HFFc6 (cell line): ENCODE measurements around the gene SLC23A1. TPM values are rescaled to one million over a fixed set of nuclear protein-coding genes. Genes with fewer than 3 reads are reported as not detected.

Source experiments
- DNase-seq: peaks from one replicate; pipeline ENCODE4 v3.0.0-alpha.2; 2018
- H3K27ac Mint-ChIP-seq: 2 replicates; pipeline ENCODE4 v1.8.0; 2020; ENCODE audit warnings: mild to moderate bottlenecking, mixed read lengths
- H3K27me3 Mint-ChIP-seq: 2 replicates; pipeline ENCODE4 v1.8.0; 2021; ENCODE audit warnings: mild to moderate bottlenecking, moderate library complexity, mixed read lengths; ENCODE audit not compliant: insufficient read depth
- H3K36me3 Mint-ChIP-seq: 2 replicates; pipeline ENCODE4 v1.8.0; 2021; ENCODE audit warnings: low read depth, mixed read lengths
- H3K4me1 Mint-ChIP-seq: 2 replicates; pipeline ENCODE4 v1.8.0; 2020; ENCODE audit warnings: low read depth, mixed read lengths
- H3K4me3 Mint-ChIP-seq: 2 replicates; pipeline ENCODE4 v1.8.0; 2020; ENCODE audit warnings: mild to moderate bottlenecking, moderate library complexity, mixed read lengths
- H3K9me3 Mint-ChIP-seq: 2 replicates; pipeline ENCODE4 v1.8.0; 2020; ENCODE audit warnings: mild to moderate bottlenecking, mixed read lengths
- long read RNA-seq: library from polyadenylated mRNA; unstranded; transcript quantifications from one replicate; pipeline ENCODE4 v2.0.0, GENCODE V29; 2019
- total RNA-seq, 6 experiments: library from RNA; stranded (reverse); fragmentation: NEBNext Ultra II Directional; extraction: Animal tissue kit (Norgen Biotek cat#: 25700); gene quantifications; 2 replicates in 1 of 6; 3 replicates in 5 of 6; pipeline ENCODE4 v1.2.3, GENCODE V29; 2021
- TF ChIP-seq, protein P1 (sequence below): fragments of 200-600 bp; sonication (generic); IDR thresholded peaks from 2 replicates; pipeline ENCODE4 v1.5.0; 2021; ENCODE audit warnings: antibody characterized with exemption, mild to moderate bottlenecking

Gene SLC23A1
- not detected for total RNA-seq
- long read RNA-seq, partial matches to known transcripts = 1 of 1 reads
- long read RNA-seq, other reads (novel, unspliced or antisense) = 0 of 1 reads

DNA sequence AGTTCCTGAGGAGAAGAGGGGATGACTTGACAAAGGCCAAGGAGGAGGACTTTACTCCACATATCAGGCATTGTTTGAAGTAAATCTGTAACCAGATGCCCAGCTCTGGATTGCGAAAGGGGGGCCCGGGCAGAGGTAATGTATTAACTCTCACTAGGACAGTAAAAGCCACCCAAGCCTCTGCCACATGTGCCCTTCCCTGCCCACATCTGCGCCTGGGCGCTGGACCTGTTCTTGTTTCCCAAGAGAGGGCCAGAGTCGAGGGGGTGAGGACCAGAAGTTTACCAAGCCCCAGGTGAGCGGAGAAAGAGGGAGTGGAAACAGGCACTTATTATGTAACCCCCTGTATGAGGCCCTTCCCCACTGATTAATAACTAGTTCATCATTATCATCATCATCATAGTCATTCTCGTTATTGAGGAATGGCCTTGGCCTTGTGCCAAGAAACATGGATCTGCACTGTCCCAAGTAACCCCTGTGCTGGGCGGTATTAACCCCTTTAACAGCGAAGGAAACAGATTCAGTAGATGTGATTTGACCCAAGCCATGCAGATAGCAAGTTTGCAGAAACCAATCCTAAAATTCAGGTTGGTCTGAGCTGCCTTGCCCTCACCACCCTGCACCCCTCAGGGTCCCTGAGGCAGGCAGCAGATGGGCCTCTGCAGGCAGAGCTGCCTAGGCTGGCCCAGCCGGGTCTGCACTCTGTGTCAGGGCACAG, at the start of gene SLC23A1:
Gene SLC23A1 (minus strand): TSS at position 23 of the 718 bp plus-strand sequence. CDS start 44 bp downstream, outside the sequence.
- TF ChIP-seq, protein P1, sequence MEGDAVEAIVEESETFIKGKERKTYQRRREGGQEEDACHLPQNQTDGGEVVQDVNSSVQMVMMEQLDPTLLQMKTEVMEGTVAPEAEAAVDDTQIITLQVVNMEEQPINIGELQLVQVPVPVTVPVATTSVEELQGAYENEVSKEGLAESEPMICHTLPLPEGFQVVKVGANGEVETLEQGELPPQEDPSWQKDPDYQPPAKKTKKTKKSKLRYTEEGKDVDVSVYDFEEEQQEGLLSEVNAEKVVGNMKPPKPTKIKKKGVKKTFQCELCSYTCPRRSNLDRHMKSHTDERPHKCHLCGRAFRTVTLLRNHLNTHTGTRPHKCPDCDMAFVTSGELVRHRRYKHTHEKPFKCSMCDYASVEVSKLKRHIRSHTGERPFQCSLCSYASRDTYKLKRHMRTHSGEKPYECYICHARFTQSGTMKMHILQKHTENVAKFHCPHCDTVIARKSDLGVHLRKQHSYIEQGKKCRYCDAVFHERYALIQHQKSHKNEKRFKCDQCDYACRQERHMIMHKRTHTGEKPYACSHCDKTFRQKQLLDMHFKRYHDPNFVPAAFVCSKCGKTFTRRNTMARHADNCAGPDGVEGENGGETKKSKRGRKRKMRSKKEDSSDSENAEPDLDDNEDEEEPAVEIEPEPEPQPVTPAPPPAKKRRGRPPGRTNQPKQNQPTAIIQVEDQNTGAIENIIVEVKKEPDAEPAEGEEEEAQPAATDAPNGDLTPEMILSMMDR = no peak
- no peaks in the 10 kb centered on the region for H3K9me3 Mint-ChIP-seq
- no peak within 1 kb of the TSS for H3K4me3 Mint-ChIP-seq
- DNase-seq = no peak
- H3K4me1 Mint-ChIP-seq = peaks cover 22% of the 10 kb centered on the region
- H3K27me3 Mint-ChIP-seq = no peaks in the 10 kb centered on the region; the same call in none of the 2 replicates
- H3K36me3 Mint-ChIP-seq = no peaks in the 10 kb centered on the region
- H3K27ac Mint-ChIP-seq = no peak within 1 kb of the TSS

DNA sequence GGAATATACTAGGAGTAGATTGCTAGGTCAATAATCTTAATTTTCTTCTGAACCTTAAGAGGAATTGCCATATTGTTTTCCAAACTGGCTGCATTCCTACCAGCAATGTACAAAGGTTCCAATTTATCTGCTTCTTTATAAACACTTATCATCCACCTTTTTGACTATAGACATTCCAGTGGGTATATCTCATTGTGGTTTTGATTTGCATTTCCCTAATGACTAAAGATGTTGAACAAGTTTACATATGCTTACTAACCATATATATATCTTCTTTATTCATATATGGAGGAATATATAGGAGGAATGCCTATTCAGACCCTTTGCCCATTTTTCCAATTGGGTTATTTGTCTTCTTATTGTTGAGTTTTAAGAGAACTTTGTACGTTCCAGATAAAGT, 48.6 kb upstream of the SLC23A1 start:
- TF ChIP-seq, protein P1 = no peak
- peaks cover 5% of the 10 kb centered on the region; the same call in 1 of the 2 replicates for H3K36me3 Mint-ChIP-seq
- peaks cover 14% of the 10 kb centered on the region for H3K4me1 Mint-ChIP-seq
- no peaks in the 10 kb centered on the region for H3K9me3 Mint-ChIP-seq
- H3K27ac Mint-ChIP-seq = no peak overlapping the region
- H3K27me3 Mint-ChIP-seq = no peaks in the 10 kb centered on the region; the same call in 1 of the 2 replicates
- no peak overlapping the region for H3K4me3 Mint-ChIP-seq
- DNase-seq = no peak

DNA sequence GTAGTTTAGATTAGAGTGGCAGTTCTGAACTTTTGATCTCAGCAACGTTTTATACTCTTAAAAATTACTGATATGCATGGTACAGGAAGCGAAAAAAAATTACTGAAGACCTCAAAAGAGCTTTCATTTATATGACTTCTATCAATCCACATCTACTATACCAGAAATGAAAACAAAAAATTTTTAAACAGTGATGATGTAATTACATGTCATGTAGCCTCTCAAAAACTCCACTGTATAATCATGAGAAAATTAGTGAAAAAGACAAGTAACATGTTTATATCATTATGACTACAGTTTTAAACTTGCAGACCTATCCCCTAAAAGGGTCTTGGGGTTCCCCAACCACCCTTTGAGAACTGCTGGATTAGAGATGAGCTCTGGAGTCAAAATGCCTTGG, 46.9 kb upstream of the SLC23A1 start:
- Mint-ChIP-seq H3K4me3 (no peak overlapping the region), H3K27me3 (no peaks in the 10 kb centered on the region; the same call in 1 of the 2 replicates), H3K9me3 (no peaks in the 10 kb centered on the region), H3K4me1 (peaks cover 20% of the 10 kb centered on the region), H3K27ac (no peak overlapping the region), H3K36me3 (peaks cover 5% of the 10 kb centered on the region; the same call in 1 of the 2 replicates)
- no peak for DNase-seq
- TF ChIP-seq, protein P1 = no peak

DNA sequence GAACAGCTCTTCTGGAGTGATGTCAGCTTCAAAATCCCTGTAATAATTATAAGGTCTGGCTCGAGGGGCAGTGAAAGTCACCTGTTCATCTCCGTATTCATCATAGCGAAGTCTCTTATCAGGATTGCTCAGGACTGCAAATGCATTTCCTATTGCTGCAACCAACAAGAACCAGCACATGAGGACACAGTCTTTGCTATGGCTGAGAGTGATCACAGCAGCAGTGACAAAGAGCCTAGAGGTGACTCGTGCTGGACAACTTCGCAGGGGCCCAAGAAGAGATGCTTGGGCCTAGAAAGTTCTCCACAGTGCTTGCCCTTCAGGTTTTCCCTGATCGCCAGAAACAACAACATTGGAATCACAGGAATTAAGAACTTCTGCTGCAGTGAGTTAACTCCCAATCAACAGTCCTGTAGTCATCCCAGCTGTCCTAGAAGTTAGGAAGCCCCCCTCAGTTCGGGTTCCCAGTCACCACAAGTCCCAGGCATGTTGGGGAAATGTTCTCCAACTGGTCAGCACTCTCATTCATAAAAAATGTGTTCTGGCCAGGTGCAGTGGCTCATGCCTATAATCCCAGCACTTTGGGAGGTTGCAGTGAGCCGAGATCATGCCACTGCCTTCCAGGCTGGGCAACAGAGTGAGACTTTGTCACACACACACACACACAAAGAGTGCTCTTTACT, 43.2 kb upstream of the SLC23A1 start:
- no peak for DNase-seq
- Mint-ChIP-seq H3K27ac (0 out of 2 replicates have a peak overlapping the region, but pooled peaks have one; percentile 12), H3K4me1 (peaks cover 19% of the 10 kb centered on the region), H3K36me3 (peaks cover 7% of the 10 kb centered on the region), H3K9me3 (no peaks in the 10 kb centered on the region), H3K27me3 (no peaks in the 10 kb centered on the region; the same call in 1 of the 2 replicates), H3K4me3 (no peak overlapping the region)
- TF ChIP-seq, protein P1 = no peak

DNA sequence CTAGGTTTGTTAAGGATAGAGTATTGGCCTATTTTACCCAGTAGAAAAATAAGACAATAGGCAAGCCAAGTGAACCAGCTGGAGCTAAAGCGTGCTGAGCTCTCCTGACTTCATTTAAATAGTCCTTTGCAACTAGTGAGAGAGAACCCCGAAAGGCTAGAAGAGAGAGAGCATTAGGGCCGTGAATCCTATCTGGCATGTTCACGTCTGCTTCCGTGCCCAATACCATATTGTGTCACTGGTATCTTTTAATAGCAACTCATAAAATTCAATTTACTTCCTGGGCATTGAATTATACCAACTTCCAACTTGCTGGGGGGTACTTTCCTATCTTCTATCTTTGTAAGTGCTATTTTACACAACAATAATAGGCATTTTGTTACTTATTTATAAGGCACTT, 42.4 kb upstream of the SLC23A1 start:
- TF ChIP-seq, protein P1 = no peak
- Mint-ChIP-seq H3K36me3 (peaks cover 4% of the 10 kb centered on the region), H3K27ac (no peak overlapping the region), H3K27me3 (no peaks in the 10 kb centered on the region; the same call in 1 of the 2 replicates), H3K4me3 (no peak overlapping the region), H3K9me3 (no peaks in the 10 kb centered on the region), H3K4me1 (peaks cover 18% of the 10 kb centered on the region)
- no peak for DNase-seq
